ENCODE measurements around the gene ANTXR1.

GRCh38 chr2:69237070-69237670 lies 224.2 kb downstream of the ANTXR1 start:
- no peak for TF ChIP-seq CTCF (IDR thresholded peaks at IDR 0.05 in 8 of 11, conservative IDR thresholded peaks at IDR 0.05 in 3 of 11)
- no peak for TF ChIP-seq POLR2A (IDR thresholded peaks at IDR 0.05)
- TF ChIP-seq POLR2AphosphoS5 (IDR thresholded peaks at IDR 0.05) = no peak

Data from spleen (tissue), 7 donors.